AG08395 (cell line): ENCODE data around the gene TMEM209.
"Not testable (repeated sequence)": the region's sequence is repeated elsewhere in the genome, so short reads cannot be mapped to it uniquely, and the experiment has no call there.

Experiments used
- DNase-seq: peaks from one replicate; pipeline ENCODE4 v3.0.0; 2012; ENCODE audit warnings: mixed read lengths, low spot score

Gene TMEM209

GRCh38 chr7:130218806-130219620 is 13.8 kb upstream of the TMEM209 start:
- DNase-seq, result no peak

GRCh38 chr7:130216750-130217149 is 11.5 kb upstream of the TMEM209 start:
- no peak for DNase-seq

GRCh38 chr7:130216025-130216424 is 10.8 kb upstream of the TMEM209 start:
- no peak for DNase-seq

DNA sequence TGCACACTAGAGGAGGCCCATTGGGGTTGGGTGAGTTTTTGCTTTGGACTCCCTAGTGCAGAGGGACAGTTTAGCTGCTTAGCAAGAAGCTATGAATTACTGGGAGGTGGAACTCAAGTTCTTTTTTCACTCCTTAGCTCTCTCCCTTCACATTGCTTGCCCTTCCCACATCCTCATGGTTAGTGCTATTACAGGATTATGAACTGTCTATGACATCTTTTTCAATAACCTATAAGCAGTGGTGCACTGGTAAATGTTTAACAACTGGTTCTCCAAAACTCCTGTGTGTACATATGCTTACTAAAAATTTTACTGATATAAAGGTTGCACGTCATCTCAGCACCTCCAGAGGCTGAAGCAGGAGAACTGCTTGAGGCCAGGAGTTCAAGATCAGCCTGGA is 8.6 kb upstream of the TMEM209 start:
- no peak for DNase-seq

DNA sequence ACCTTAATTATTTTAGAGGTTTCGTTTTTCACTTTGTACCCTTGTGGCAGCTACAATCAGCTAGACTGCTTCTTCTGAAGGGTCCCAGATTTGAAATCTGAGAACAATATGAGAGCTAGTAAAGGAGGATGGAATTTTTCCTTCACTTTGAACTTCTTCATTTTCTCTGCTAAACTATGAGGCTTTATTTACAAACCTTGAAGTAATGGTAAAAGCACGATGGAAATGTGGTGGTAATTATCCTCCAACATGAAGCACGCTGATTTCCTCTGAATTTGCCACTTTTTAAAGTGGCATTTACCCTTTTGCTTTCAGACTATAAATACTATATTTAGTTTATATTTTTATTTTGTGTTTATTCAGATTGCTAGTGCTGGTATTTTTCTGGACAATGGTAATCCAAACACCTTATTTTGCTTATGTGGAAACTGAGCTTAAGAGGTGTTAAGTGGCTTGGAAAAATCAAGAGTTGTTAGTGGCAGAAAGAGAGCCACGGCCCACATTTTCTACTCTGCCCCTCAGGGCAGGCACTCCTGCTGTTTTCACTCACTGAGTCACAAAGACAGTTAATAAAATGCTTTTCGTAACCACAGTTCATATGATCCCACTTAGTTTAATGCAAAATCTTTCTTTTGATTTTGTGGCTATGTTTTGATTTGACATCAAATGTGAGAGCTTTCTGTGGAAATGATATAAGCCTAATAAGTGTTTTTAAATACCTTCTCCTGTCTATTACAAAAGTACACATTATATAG is 5.2 kb upstream of the TMEM209 start:
- DNase-seq, result peak; percentile 52

GRCh38 chr7:130208516-130208915 is 3.3 kb upstream of the TMEM209 start:
- no peak for DNase-seq

- peak; percentile 59 for DNase-seq
Observed at GRCh38 chr7:130207642-130208041, 2.4 kb upstream of the TMEM209 start, which contains the start of gene SSMEM1. Gene SSMEM1 (plus strand): TSS chr7:130207860. CDS start chr7:130207911, 51 bp downstream.

DNA sequence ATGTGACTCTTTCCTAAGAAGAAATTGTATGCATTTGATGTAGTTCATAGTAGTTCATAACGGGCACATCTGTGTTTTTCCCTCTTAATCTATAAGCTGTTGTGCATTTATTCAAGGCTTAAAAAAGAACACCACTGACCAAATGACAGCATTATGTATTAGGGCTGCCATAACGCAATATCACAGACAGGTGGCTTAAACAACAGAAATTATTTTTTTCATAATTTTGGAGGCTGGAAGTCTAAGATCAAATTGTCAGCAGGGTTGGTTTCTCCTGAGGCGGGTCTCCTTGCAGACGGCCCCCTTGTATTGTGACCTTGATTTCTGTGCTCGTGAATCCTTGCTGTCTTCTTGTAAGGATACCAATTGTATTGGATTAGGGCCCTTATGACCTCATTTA is 1.8 kb upstream of the TMEM209 start:
- no peak for DNase-seq

DNA sequence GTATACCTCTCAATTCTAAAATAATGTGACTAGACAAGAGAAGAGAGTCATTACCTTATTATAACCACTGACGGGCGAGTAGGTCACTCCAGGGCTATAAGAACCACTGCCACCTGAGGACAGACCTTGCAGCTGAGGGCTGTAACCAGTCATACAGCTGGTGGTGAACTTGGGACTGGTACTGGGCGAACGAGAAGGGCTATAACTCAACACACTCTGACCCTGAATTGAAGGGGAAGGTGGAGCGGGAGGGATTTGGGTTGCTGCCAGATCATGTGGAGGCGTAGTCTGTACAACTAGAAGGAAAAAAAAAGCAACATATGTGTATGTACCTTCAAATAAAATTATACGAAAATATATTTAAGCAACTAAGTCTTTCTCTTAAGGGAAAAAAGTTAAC is 3.4 kb downstream of the TMEM209 start:
- DNase-seq, result no peak

GRCh38 chr7:130197094-130197493 is 8.1 kb downstream of the TMEM209 start:
- DNase-seq, result no peak

DNA sequence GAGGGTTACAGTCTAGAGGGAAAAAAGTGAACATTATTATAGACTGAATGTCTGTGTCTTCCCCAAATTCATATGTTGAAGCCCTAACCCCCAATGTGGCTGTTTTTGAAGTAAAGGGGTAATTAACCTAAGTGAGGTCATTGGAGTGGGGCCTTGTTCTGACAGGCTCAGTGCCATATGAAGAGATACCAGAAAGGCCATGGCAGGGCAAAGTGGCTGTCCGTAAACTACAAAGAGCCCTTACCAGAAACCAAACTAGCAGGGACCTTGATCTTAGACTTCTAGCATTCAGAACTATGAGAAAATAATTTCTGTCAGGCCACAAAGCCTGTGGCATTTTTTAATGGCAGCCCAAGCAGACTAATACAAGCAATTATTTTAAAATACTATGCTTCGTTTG is 8.7 kb downstream of the TMEM209 start:
- no peak for DNase-seq

- DNase-seq, result no peak
Observed at GRCh38 chr7:130195396-130195795, 9.8 kb downstream of the TMEM209 start.

- no peak for DNase-seq
Observed at GRCh38 chr7:130191791-130192190, 13.4 kb downstream of the TMEM209 start.

DNA sequence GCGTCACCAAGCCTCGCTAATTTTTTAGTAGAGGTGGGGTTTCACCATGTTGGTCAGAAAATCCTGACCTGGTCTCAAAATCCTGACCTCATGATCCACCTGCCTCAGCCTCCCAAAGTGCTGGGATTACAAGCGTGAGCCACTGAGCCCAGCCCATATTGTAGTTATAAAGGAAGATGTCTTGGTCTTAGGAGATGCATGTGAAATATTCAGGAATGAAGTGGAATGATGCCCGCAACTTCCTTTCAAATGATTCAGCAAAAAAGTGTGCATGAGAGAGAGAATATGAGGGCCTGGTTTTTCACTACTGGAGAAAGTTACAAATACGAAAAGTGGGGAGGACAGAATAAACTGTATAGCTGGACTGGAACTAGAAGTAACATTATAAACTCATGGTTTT is 15.9 kb downstream of the TMEM209 start:
- peak; percentile 10 for DNase-seq

- DNase-seq, result no peak
Observed at GRCh38 chr7:130187360-130187759, 17.8 kb downstream of the TMEM209 start.

DNA sequence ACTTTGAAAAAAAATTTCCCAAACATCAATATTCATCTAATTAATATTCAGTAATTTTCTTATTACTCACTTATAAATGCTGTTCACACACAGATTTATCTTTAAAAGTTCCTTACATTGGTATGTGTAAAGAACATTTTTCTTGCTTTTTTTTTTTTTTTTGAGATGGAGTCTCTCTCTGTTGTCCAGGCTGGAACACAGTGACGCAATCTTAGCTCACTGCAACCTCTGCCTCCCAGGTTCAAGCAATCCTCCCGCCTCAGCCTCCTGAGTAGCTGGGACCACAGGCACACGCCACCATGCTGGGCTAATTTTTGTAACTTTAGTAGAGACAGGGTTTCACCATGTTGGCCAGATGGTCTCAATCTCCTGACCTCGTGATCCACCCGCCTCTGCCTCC is 20.9 kb downstream of the TMEM209 start:
- DNase-seq, result not testable (repeated sequence)

GRCh38 chr7:130182990-130183389 is 22.2 kb downstream of the TMEM209 start:
- no peak for DNase-seq

DNA sequence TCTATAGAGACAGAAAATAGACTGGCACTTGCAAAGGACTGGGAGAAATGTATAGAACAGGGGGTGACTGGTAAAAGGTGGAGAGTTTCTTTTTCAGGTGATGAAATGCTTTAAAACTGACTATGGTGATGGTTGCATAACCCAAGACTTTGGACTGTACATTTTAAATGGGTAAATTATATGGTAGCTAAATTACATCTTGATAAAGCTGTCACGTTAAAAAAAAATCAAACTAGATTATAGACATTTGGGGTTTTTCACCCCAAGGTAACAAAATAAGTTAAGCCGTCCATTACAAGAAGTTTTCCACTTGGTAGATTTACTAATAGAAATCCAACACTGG is 24.0 kb downstream of the TMEM209 start:
- DNase-seq, result no peak

DNA sequence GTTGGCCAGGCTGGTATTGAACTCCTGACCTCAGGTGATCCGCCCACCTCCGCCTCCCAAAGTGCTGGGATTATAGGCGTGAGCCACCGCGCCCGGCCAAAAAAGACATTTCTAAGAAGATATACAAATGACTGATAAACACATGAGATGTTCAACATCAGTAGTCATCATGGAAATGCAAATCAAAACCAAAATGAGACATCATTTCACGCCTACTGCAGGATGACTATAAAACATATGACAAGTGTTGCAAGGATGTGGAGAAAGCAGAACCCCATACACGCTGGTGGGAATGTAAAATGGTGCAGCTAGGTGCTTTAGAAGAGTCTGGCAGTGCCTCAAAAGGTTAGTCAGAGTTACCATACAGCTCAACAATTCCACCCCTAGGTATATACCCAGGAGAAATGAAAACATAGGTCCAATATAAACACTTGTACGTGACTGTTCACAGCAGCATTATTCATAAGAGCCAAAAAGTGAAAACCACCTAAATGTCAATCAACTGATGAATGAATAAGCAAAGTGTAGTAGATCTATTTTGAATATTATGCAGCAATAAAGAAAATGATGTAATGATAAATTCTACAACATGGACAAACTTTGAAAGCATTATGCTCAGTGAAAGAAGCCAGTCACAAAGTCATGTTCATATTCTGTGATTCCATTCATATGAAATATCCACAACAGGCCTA is 24.5 kb downstream of the TMEM209 start:
- no peak for DNase-seq

DNA sequence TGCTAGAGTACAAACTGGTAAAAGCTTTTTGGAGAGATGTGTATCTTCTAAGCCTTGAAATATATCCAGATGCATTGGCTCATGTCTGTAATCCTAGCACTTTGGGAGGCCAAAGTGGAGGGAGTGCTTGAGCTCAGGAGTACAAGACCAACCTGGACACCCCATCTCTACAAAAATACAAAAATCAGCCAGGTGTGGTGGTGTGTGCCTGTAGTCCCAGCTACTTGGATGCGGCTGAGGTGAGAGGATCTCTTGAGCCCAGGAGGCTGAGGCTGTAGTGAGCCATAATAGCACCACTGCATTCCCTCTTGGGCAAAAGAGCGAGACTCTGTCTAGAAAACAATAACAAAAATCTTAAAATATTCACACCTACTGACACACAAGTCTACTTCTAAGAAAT is 25.6 kb downstream of the TMEM209 start:
- DNase-seq, result no peak

GRCh38 chr7:130178251-130178650 is 27.0 kb downstream of the TMEM209 start:
- no peak for DNase-seq

DNA sequence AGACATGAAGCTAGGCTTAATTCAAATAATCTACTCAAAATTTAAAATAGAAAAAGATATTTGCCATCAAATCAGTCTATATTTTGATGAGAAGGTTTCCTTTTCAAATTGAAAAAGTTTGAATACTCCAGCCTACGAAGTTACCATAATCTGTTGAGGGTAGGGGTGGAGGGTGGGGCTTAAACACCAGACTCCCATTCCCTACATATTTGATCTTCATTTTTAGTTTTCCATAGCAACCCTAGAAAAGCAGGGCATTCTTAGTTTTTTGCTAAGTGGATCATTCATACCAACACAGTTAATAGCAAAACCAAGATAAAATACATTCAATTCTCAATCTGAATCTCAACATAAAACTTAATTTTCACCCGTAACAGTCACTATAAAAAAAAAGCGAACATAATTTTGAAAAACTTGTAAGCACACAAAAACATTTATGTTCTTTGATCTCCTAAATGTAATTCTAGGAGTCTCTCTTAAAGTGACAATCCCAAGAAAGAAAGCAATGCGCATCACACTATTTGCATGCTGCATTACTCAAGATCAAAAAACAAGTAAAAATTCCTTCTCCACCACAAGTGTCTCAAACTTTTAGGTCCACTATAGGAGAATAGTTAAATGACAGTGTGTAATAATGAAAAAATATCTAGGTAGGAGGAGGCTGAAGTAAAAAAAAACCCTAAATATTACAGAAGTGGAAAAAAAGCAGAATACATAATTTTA is 30.8 kb downstream of the TMEM209 start:
- no peak for DNase-seq
